GM12878 (cell line): ENCODE measurements around the gene MT1G. TPM values are rescaled to one million over a fixed set of nuclear protein-coding genes. Genes with fewer than 3 reads are reported as not detected.

Experiments used
- ATAC-seq: fragments of 200-7000 bp; cut with Tn5 transposase; 3 replicates; pipeline ENCODE4 v1.9.1; 2020; ENCODE audit warnings: mild to moderate bottlenecking, moderate library complexity
- BruUV-seq: library from RNA; stranded (reverse); fragments of 400-500 nt; replicated peaks from 2 replicates; lab custom pipeline; 2021; lab: Mats Ljungman, UMichigan
- CTCF ChIA-PET: fragments of 300-600 bp; sonication (Branson Sonifier 250); formaldehyde crosslinking; extraction: SDS; loops from one replicate; lab custom pipeline; 2021; ENCODE audit warnings: inconsistent platforms; lab: Yijun Ruan, JAX
- POLR2A ChIA-PET: fragments of 350-600 bp; formaldehyde crosslinking; extraction: SDS; loops from one replicate; lab custom pipeline; 2021; ENCODE audit warnings: inconsistent platforms; lab: Charles Lee
- RAD21 ChIA-PET: fragments of 300-600 bp; sonication (Branson Sonifier 250); formaldehyde crosslinking; loops from one replicate; lab custom pipeline; 2023; ENCODE audit warnings: antibody characterized with exemption; ENCODE audit not compliant: unreplicated experiment; lab: Charles Lee
- SMC1A ChIA-PET: fragments of 300-600 bp; sonication (Branson Sonifier 250); formaldehyde crosslinking; loops from one replicate; lab custom pipeline; 2023; ENCODE audit not compliant: unreplicated experiment, uncharacterized antibody; lab: Charles Lee
- DNase-seq: peaks from one replicate; pipeline ENCODE4 v3.0.0-alpha.2; 2011; ENCODE audit warnings: low read depth, low spot score
- FAIRE-seq: peaks from 3 replicates; lab custom pipeline; 2011; peaks lifted over from hg19 to GRCh38; lab: Jason Lieb, UNC
- H2AFZ ChIP-seq: 2 replicates; pipeline ENCODE4 v1.6.0; 2011; ENCODE audit warnings: low read depth, low read length, control low read depth; ENCODE audit not compliant: control insufficient read depth
- H3K27ac ChIP-seq: 2 replicates; pipeline ENCODE4 v1.5.1; 2011; ENCODE audit warnings: control low read depth; ENCODE audit not compliant: control insufficient read depth, insufficient read depth
- H3K27me3 ChIP-seq, 2 experiments: replicated peaks in 1 of 2; 2 replicates each; pipeline versions ENCODE4 v1.6.0 to v1.6.1; 2011; ENCODE audit warnings: low read length in 1 of 2; ENCODE audit not compliant: control insufficient read depth in 2 of 2, insufficient read depth in 2 of 2
- H3K36me3 ChIP-seq, 2 experiments: 2 replicates each; pipeline ENCODE4 v1.5.1; 2011; ENCODE audit warnings: low read length in 1 of 2; ENCODE audit not compliant: control insufficient read depth in 2 of 2, insufficient read depth in 2 of 2
- H3K4me1 ChIP-seq: 2 replicates; pipeline ENCODE4 v1.6.1; 2011; ENCODE audit warnings: mild to moderate bottlenecking, low read length, moderate library complexity, mixed read lengths; ENCODE audit not compliant: control insufficient read depth, insufficient read depth
- H3K4me2 ChIP-seq: 2 replicates; pipeline ENCODE4 v1.6.0; 2011; ENCODE audit warnings: control low read depth; ENCODE audit not compliant: control insufficient read depth, insufficient read depth
- H3K4me3 ChIP-seq: fragments of 200-600 bp; sonication (generic); 2 replicates; pipeline ENCODE4 v1.5.1; 2016
- H3K79me2 ChIP-seq: 2 replicates; pipeline ENCODE4 v1.6.0; 2011; ENCODE audit warnings: low read length; ENCODE audit not compliant: control insufficient read depth, insufficient read depth
- H3K9ac ChIP-seq: 2 replicates; pipeline ENCODE4 v1.8.0; 2011; ENCODE audit warnings: low read length, control low read depth, mixed read lengths; ENCODE audit not compliant: control insufficient read depth, insufficient read depth
- H3K9me3 ChIP-seq: replicated peaks from 3 replicates; pipeline ENCODE4 v1.5.1; 2011; ENCODE audit warnings: mild to moderate bottlenecking, low read length; ENCODE audit not compliant: control insufficient read depth, insufficient read depth
- H4K20me1 ChIP-seq: 2 replicates; pipeline ENCODE4 v1.6.0; 2011; ENCODE audit not compliant: control insufficient read depth, insufficient read depth
- BACH1 ChIP-seq: fragments of 450-650 bp; IDR thresholded peaks from 2 replicates; pipeline ENCODE4 v1.6.1; 2017; ENCODE audit warnings: mild to moderate bottlenecking, borderline replicate concordance
- EZH2 ChIP-seq: IDR thresholded peaks from 2 replicates; pipeline ENCODE4 v1.6.1; 2012; ENCODE audit warnings: low read depth, mild to moderate bottlenecking, control low read depth, inconsistent platforms, low read length, borderline replicate concordance; ENCODE audit not compliant: control insufficient read depth
- HSF1 ChIP-seq: fragments of 150-350 bp; IDR thresholded peaks from 2 replicates; pipeline ENCODE4 v1.6.1; 2014; ENCODE audit warnings: mild to moderate bottlenecking, low read depth, low read length
- IKZF2 ChIP-seq, 2 experiments: fragments of 450-650 bp; IDR thresholded peaks; 2 replicates each; pipeline ENCODE4 v1.6.1; 2017; ENCODE audit warnings: mild to moderate bottlenecking in 2 of 2, moderate library complexity in 2 of 2
- JUND ChIP-seq: IDR thresholded peaks from 2 replicates; pipeline ENCODE4 v1.6.1; 2012; ENCODE audit warnings: low read depth, mild to moderate bottlenecking, low read length, improper control_type of control experiment, moderate library complexity
- REST ChIP-seq: IDR thresholded peaks from 2 replicates; pipeline ENCODE4 v1.6.1; 2012; ENCODE audit warnings: mild to moderate bottlenecking, low read depth, low read length
- SREBF1 ChIP-seq: IDR thresholded peaks from 2 replicates; pipeline ENCODE4 v1.6.1; 2012; ENCODE audit warnings: mild to moderate bottlenecking, low read length
- TAF1 ChIP-seq: IDR thresholded peaks from 2 replicates; pipeline ENCODE4 v1.6.1; 2011; ENCODE audit warnings: mild to moderate bottlenecking, low read depth, low read length, borderline replicate concordance
- WGBS: methylation state at CpG from one replicate; pipeline ENCODE4 v1.1.6; 2016; ENCODE audit warnings: low lambda C conversion rate; ENCODE audit not compliant: insufficient replicate concordance, insufficient coverage; ENCODE audit errors: missing lambda C conversion rate; 5-methylcytosine and 5-hydroxymethylcytosine counted together
- in situ Hi-C: fragments of 300-500 bp; cut with MboI; formaldehyde crosslinking; loops from 9 replicates; pipeline ENCODE4 v1.14.3; 2018; ENCODE audit warnings: mixed read lengths
- intact Hi-C: fragments of 100-400 bp; cut with micrococcal nuclease; formaldehyde crosslinking; loops from one replicate; pipeline ENCODE4 v1.14.2; 2022; ENCODE audit not compliant: unreplicated experiment
- polyA plus RNA-seq, 11 experiments: library from polyadenylated mRNA; depleted of rRNA in 4 of 11; unstranded in 6 of 11; stranded (reverse) in 5 of 11; fragments of >200 nt; fragmentation: Nextera tagmentation in 4 of 11; fragmentation: Illumina TruSeq in 1 of 11; extraction: Ambion mirVana in 4 of 11; extraction: Trizol in 1 of 11; gene quantifications; 1 replicate in 1 of 11; 2 replicates in 10 of 11; pipeline versions ENCODE4 v1.2.1 to v1.2.3, GENCODE V29; 2011 to 2016; ENCODE audit warnings: inconsistent platforms in 2 of 11, missing spikeins in 2 of 11, low read depth in 1 of 11
- total RNA-seq, 4 experiments: library from RNA; depleted of rRNA in 3 of 4; stranded (reverse); fragments of >200 nt in 3 of 4; fragmentation: Illumina TruSeq in 1 of 4; extraction: Trizol in 1 of 4; gene quantifications; 2 replicates each; pipeline versions ENCODE4 v1.2.1 to v1.2.3, GENCODE V29; 2013 to 2021

MT1G gene
- total and polyA plus RNA-seq, 10 of the 15 experiments (the other 5 are each of a cell fraction or from before 2014, with no cell fraction given): 1.2 to 9.1 (median 4.6) TPM

- BruUV-seq: no TSS peak
- POLR2A ChIA-PET: no interaction called here
- SMC1A ChIA-PET: no interaction called here
- Histone ChIP-seq H3K27me3 (no peaks in the 10 kb centered on the region; a peak in 2 of 4 replicates), H3K27ac (no peak overlapping the region), H3K9me3 (no peaks in the 10 kb centered on the region), H4K20me1 (no peaks in the 10 kb centered on the region), H3K9ac (no peak overlapping the region), H3K36me3 (no peaks in the 10 kb centered on the region), H3K4me2 (no peak overlapping the region), H3K4me3 (no peak overlapping the region), H2AFZ (no peak overlapping the region), H3K79me2 (no peaks in the 10 kb centered on the region), H3K4me1 (peaks cover 11% of the 10 kb centered on the region)
- WGBS: 67% methylated on average over 7 of the region's 7 CpGs
- intact Hi-C loops: no loop called here
- RAD21 ChIA-PET: no interaction called here
- CTCF ChIA-PET: interaction anchor here (0.6 to 1.0 kb wide), 2 partner anchors 10 to 15 kb away, joined by 4 read pairs; no protein-coding TSS in a partner anchor
- no peak for FAIRE-seq
- ATAC-seq: no peak
- TF ChIP-seq BACH1: no peak
- DNase-seq: no peak
- in situ Hi-C loops: loop anchor here (25.0 kb wide), 1 partner anchor 749 kb away; no protein-coding TSS in a partner anchor
Observed at GRCh38 chr16:56686758-56687157, 18.9 kb upstream of the MT1G start.

- CTCF ChIA-PET: interaction anchor here (0.7 to 2.5 kb wide), 2 partner anchors 16 to 206 kb away, joined by 3 to 13 read pairs; no protein-coding TSS in a partner anchor
- RAD21 ChIA-PET: interaction anchor here (0.8 to 1.7 kb wide), 3 partner anchors 16 to 81 kb away, joined by 3 to 6 read pairs (median 3); no protein-coding TSS in a partner anchor
- in situ Hi-C loops: loop anchor here (25.0 kb wide), 1 partner anchor 748 kb away; no protein-coding TSS in a partner anchor
- TF ChIP-seq SREBF1 (no peak), HSF1 (no peak), REST (no peak), IKZF2 (IDR thresholded peaks at IDR 0.05) (no peak), TAF1 (no peak), JUND (no peak), EZH2 (no peak)
Observed at GRCh38 chr16:56684926-56685590, 17.2 kb upstream of the MT1G start.

More at GRCh38 chr16:56684926-56685590, 17.2 kb upstream of the MT1G start:
- 67% methylated on average over 4 of the region's 4 CpGs for WGBS
- no peak for ATAC-seq
- H3K27ac ChIP-seq: no peak overlapping the region
- no peaks in the 10 kb centered on the region for H4K20me1 ChIP-seq
- no peak overlapping the region for H3K4me2 ChIP-seq
- H2AFZ ChIP-seq: no peak overlapping the region
- H3K4me3 ChIP-seq: no peak overlapping the region
- SMC1A ChIA-PET: interaction anchor here (0.6 to 1.8 kb wide), 2 partner anchors 16 to 17 kb away, joined by 3 to 5 read pairs; no protein-coding TSS in a partner anchor
- no peaks in the 10 kb centered on the region; a peak in 2 of 4 replicates for H3K27me3 ChIP-seq
- FAIRE-seq: no peak
- intact Hi-C loops: no loop called here
- H3K9ac ChIP-seq: no peak overlapping the region
- no peaks in the 10 kb centered on the region for H3K79me2 ChIP-seq
- peaks cover 12% of the 10 kb centered on the region for H3K4me1 ChIP-seq
- H3K36me3 ChIP-seq: no peaks in the 10 kb centered on the region
- no peak for DNase-seq
- BruUV-seq: no TSS peak
- POLR2A ChIA-PET: no interaction called here
- no peaks in the 10 kb centered on the region for H3K9me3 ChIP-seq
